HG03280 (cell line): Measurements from ENCODE around the gene STK35.

Experiments used
- ATAC-seq: cut with Tn5 transposase; IDR thresholded peaks from one replicate; pipeline ENCODE4 v1.9.1; 2021; ENCODE audit warnings: mild to moderate bottlenecking, moderate library complexity; ENCODE audit not compliant: unreplicated experiment

The STK35 gene

GRCh38 chr20:2101057-2101864 is at the start of gene STK35:
TSS of gene STK35 (plus strand) at chr20:2101827. CDS start at chr20:2101882, 55 bp downstream.
- peak; percentile 30 for ATAC-seq

GRCh38 chr20:2051946-2052345 is 49.7 kb upstream of the STK35 start:
- no peak for ATAC-seq

- no peak for ATAC-seq
Observed at GRCh38 chr20:2052741-2053140, 48.9 kb upstream of the STK35 start.

- ATAC-seq: no peak
Observed at GRCh38 chr20:2053615-2054014, 48.0 kb upstream of the STK35 start.

- no peak for ATAC-seq
Observed at GRCh38 chr20:2054911-2055310, 46.7 kb upstream of the STK35 start.

- ATAC-seq: no peak
Observed at GRCh38 chr20:2059411-2059810, 42.2 kb upstream of the STK35 start.

GRCh38 chr20:2065099-2065498 is 36.5 kb upstream of the STK35 start:
- no peak for ATAC-seq

GRCh38 chr20:2066461-2067122 is 35.0 kb upstream of the STK35 start:
- no peak for ATAC-seq

- no peak for ATAC-seq
Observed at GRCh38 chr20:2080532-2081224, 20.9 kb upstream of the STK35 start.

- ATAC-seq: no peak
Observed at GRCh38 chr20:2084703-2085102, 16.9 kb upstream of the STK35 start.

- ATAC-seq: no peak
Observed at GRCh38 chr20:2086177-2086979, 15.2 kb upstream of the STK35 start.

GRCh38 chr20:2086980-2087377 is 14.6 kb upstream of the STK35 start:
- no peak for ATAC-seq

GRCh38 chr20:2088891-2089290 is 12.7 kb upstream of the STK35 start:
- ATAC-seq: no peak

- no peak for ATAC-seq
Observed at GRCh38 chr20:2089447-2089846, 12.2 kb upstream of the STK35 start.

- ATAC-seq: no peak
Observed at GRCh38 chr20:2093159-2093781, 8.4 kb upstream of the STK35 start.

- no peak for ATAC-seq
Observed at GRCh38 chr20:2093883-2094282, 7.7 kb upstream of the STK35 start.

- ATAC-seq: peak; percentile 71
Observed at GRCh38 chr20:2101865-2102584, 398 bp downstream of the STK35 start.

- peak; percentile 63 for ATAC-seq
Observed at GRCh38 chr20:2102585-2103460, 1.2 kb downstream of the STK35 start.
